Trophoblast cell (in vitro differentiated cells and primary cell): Measurements from ENCODE around the gene ATM.
A peak's percentile ranks its signal among the peaks of the same experiment; 100 is the strongest.

Source experiments
- DNase-seq, 2 donors: peaks; one replicate each; pipeline ENCODE4 v3.0.0-alpha.2; 2016
- H2AFZ ChIP-seq: 2 replicates; pipeline ENCODE4 v1.6.1; 2013; ENCODE audit warnings: low read length, moderate library complexity, mild to moderate bottlenecking; ENCODE audit not compliant: insufficient read depth, poor library complexity
- H2AK5ac ChIP-seq: 2 replicates; pipeline ENCODE4 v1.6.1; 2013; ENCODE audit warnings: mild to moderate bottlenecking, low read length
- H2BK120ac ChIP-seq: 2 replicates; pipeline ENCODE4 v1.6.1; 2013; ENCODE audit warnings: low read length, mild to moderate bottlenecking, moderate library complexity; ENCODE audit not compliant: insufficient read depth, poor library complexity
- H2BK12ac ChIP-seq: 2 replicates; pipeline ENCODE4 v1.6.1; 2013; ENCODE audit warnings: mild to moderate bottlenecking, low read length, moderate library complexity
- H2BK5ac ChIP-seq: 2 replicates; pipeline ENCODE4 v1.6.1; 2013; ENCODE audit warnings: low read length, low read depth, moderate library complexity, mild to moderate bottlenecking; ENCODE audit not compliant: poor library complexity
- H3K14ac ChIP-seq: 2 replicates; pipeline ENCODE4 v1.6.1; 2013; ENCODE audit warnings: mild to moderate bottlenecking, low read length
- H3K18ac ChIP-seq: 2 replicates; pipeline ENCODE4 v1.6.1; 2013; ENCODE audit warnings: mild to moderate bottlenecking, low read length
- H3K23ac ChIP-seq: 2 replicates; pipeline ENCODE4 v1.6.1; 2013; ENCODE audit warnings: low read length
- H3K27ac ChIP-seq: 2 replicates; pipeline ENCODE4 v1.5.1; 2013; ENCODE audit warnings: low read depth, mild to moderate bottlenecking, inconsistent platforms, low read length, moderate library complexity
- H3K27me3 ChIP-seq: 2 replicates; pipeline ENCODE4 v1.6.1; 2013; ENCODE audit warnings: inconsistent platforms, mild to moderate bottlenecking, low read length, moderate library complexity; ENCODE audit not compliant: insufficient read depth
- H3K36me3 ChIP-seq, 2 experiments: 1 replicate in 1 of 2; 2 replicates in 1 of 2; pipeline ENCODE4 v1.6.1; 2013; ENCODE audit warnings: low read length in 2 of 2, mild to moderate bottlenecking in 2 of 2, moderate library complexity in 1 of 2; ENCODE audit not compliant: insufficient read depth in 2 of 2, control insufficient read depth in 1 of 2
- H3K4ac ChIP-seq: 2 replicates; pipeline ENCODE4 v1.6.1; 2013; ENCODE audit warnings: low read depth, mild to moderate bottlenecking, low read length, moderate library complexity
- H3K4me1 ChIP-seq, 2 experiments: 1 replicate in 1 of 2; 2 replicates in 1 of 2; pipeline ENCODE4 v1.6.1; 2013; ENCODE audit warnings: low read length in 2 of 2, mild to moderate bottlenecking in 2 of 2, moderate library complexity in 1 of 2; ENCODE audit not compliant: insufficient read depth in 2 of 2, control insufficient read depth in 1 of 2
- H3K4me2 ChIP-seq: 2 replicates; pipeline ENCODE4 v1.6.1; 2013; ENCODE audit warnings: inconsistent platforms, mild to moderate bottlenecking, low read length, moderate library complexity
- H3K4me3 ChIP-seq: 2 replicates; pipeline ENCODE4 v1.5.1; 2013; ENCODE audit warnings: mild to moderate bottlenecking, low read depth, low read length, inconsistent platforms
- H3K79me1 ChIP-seq: one replicate; pipeline ENCODE4 v1.6.1; 2013; ENCODE audit warnings: low read length
- H3K79me2 ChIP-seq: 2 replicates; pipeline ENCODE4 v1.6.1; 2013; ENCODE audit warnings: low read length, mild to moderate bottlenecking; ENCODE audit not compliant: control insufficient read depth, insufficient read depth, poor library complexity
- H3K9ac ChIP-seq: 2 replicates; pipeline ENCODE4 v1.6.1; 2013; ENCODE audit warnings: mild to moderate bottlenecking, low read length
- H3K9me3 ChIP-seq: 2 replicates; pipeline ENCODE4 v1.6.1; 2013; ENCODE audit warnings: low read depth, mild to moderate bottlenecking, control low read depth, inconsistent platforms, low read length; ENCODE audit not compliant: insufficient read depth
- H4K12ac ChIP-seq: 2 replicates; pipeline ENCODE4 v1.6.1; 2013; ENCODE audit warnings: low read depth, mild to moderate bottlenecking, low read length, moderate library complexity
- H4K8ac ChIP-seq: 2 replicates; pipeline ENCODE4 v1.6.1; 2013; ENCODE audit warnings: low read depth, mild to moderate bottlenecking, low read length, moderate library complexity
- H4K91ac ChIP-seq: one replicate; pipeline ENCODE4 v1.6.1; 2013; ENCODE audit warnings: low read depth, mild to moderate bottlenecking, low read length, moderate library complexity
- WGBS: extraction: QIAGEN DNeasy Blood & Tissue Kit; methylation state at CpG from one replicate; pipeline ENCODE4 v1.1.7; 2013; ENCODE audit warnings: missing lambda C conversion rate; ENCODE audit not compliant: insufficient read length, insufficient coverage; ENCODE audit errors: extremely low coverage; 5-methylcytosine and 5-hydroxymethylcytosine counted together

ATM gene

DNA sequence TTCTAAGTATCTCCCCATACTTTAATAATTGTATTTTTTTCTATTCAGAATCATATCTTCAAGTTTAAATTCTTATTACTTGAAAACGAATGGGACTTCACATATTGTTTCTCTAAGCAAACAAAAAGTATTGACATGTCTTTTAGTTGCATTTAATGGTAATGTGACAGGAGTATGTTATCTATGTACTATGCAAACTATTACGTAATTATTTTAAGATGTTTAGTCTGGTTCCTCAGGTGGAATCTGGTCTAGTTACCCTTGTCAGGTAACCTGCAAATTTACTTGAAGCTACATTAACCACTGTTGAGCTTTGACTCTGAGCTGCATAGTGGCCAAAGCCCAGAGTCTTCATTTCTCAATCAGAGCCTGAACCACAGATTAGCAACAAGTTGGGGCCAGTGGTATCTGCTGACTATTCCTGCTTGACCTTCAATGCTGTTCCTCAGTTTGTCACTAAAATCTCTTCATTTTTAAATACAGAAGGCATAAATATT, 110.6 kb downstream of the ATM start:
- Histone ChIP-seq H3K4me2 (no peak overlapping the region), H3K9me3 (no peaks in the 10 kb centered on the region), H3K18ac (no peak overlapping the region), H3K27me3 (no peaks in the 10 kb centered on the region), H4K91ac (no peak overlapping the region), H2AFZ (no peak overlapping the region), H3K23ac (no peak overlapping the region), H3K14ac (no peak overlapping the region), H2BK120ac (no peak overlapping the region), H3K36me3 (peaks cover 0 to 6% of the 10 kb centered on the region in 2 experiments), H3K4ac (no peak overlapping the region), H4K12ac (no peak overlapping the region), H3K4me1 (no peaks in the 10 kb centered on the region), H2AK5ac (no peak overlapping the region), H3K79me1 (no peaks in the 10 kb centered on the region), H3K4me3 (no peak overlapping the region), H3K9ac (no peak overlapping the region), H2BK12ac (no peak overlapping the region), H3K79me2 (no peaks in the 10 kb centered on the region), H2BK5ac (no peak overlapping the region), H4K8ac (no peak overlapping the region), H3K27ac (no peak overlapping the region)
- DNase-seq = no peak
- WGBS = no CpG with 5 or more reads among the region's 2 CpGs

- no peak overlapping the region for H3K4me2 ChIP-seq
- H4K91ac ChIP-seq = no peak overlapping the region
- no peak overlapping the region for H3K4ac ChIP-seq
- H3K4me3 ChIP-seq = no peak overlapping the region
- H3K18ac ChIP-seq = no peak overlapping the region
- H3K36me3 ChIP-seq = peaks cover 0 to 4% of the 10 kb centered on the region in 2 experiments
- no peak overlapping the region for H3K23ac ChIP-seq
- H3K79me2 ChIP-seq = no peaks in the 10 kb centered on the region
- H2BK120ac ChIP-seq = no peak overlapping the region
- no peak overlapping the region for H3K9ac ChIP-seq
- no peak overlapping the region for H4K8ac ChIP-seq
- H3K4me1 ChIP-seq = no peaks in the 10 kb centered on the region
- H3K9me3 ChIP-seq = no peaks in the 10 kb centered on the region
- H2BK5ac ChIP-seq = no peak overlapping the region
- H3K79me1 ChIP-seq = no peaks in the 10 kb centered on the region
- no peak overlapping the region for H2BK12ac ChIP-seq
- no peak overlapping the region for H3K27ac ChIP-seq
- H3K14ac ChIP-seq = no peak overlapping the region
- H2AK5ac ChIP-seq = no peak overlapping the region
- H4K12ac ChIP-seq = no peak overlapping the region
- no CpG with 5 or more reads among the region's 2 CpGs for WGBS
- H2AFZ ChIP-seq = no peak overlapping the region
- H3K27me3 ChIP-seq = no peaks in the 10 kb centered on the region
- peak; percentile 53 to 91 for DNase-seq
Observed at GRCh38 chr11:108338750-108339149, 115.9 kb downstream of the ATM start.

GRCh38 chr11:108340973-108341372, 118.1 kb downstream of the ATM start:
- Histone ChIP-seq H3K4me1 (no peaks in the 10 kb centered on the region), H3K18ac (no peak overlapping the region), H4K12ac (no peak overlapping the region), H3K79me2 (no peaks in the 10 kb centered on the region), H3K9me3 (no peaks in the 10 kb centered on the region), H2BK12ac (no peak overlapping the region), H3K79me1 (no peaks in the 10 kb centered on the region), H3K14ac (no peak overlapping the region), H2BK5ac (no peak overlapping the region), H3K4me3 (no peak overlapping the region), H2BK120ac (no peak overlapping the region), H4K91ac (no peak overlapping the region), H3K23ac (no peak overlapping the region), H4K8ac (no peak overlapping the region), H2AK5ac (no peak overlapping the region), H3K9ac (no peak overlapping the region), H3K4me2 (no peak overlapping the region), H3K27me3 (no peaks in the 10 kb centered on the region), H2AFZ (no peak overlapping the region), H3K36me3 (peaks cover 0 to 4% of the 10 kb centered on the region in 2 experiments), H3K27ac (no peak overlapping the region), H3K4ac (no peak overlapping the region)
- no CpG with 5 or more reads among the region's 1 CpG for WGBS
- DNase-seq = peak; percentile 85 to 96

GRCh38 chr11:108341654-108342053, 118.8 kb downstream of the ATM start:
- Histone ChIP-seq H3K4ac (no peak overlapping the region), H3K4me1 (no peaks in the 10 kb centered on the region), H3K23ac (no peak overlapping the region), H3K27me3 (no peaks in the 10 kb centered on the region), H2BK5ac (no peak overlapping the region), H3K4me3 (no peak overlapping the region), H3K9ac (no peak overlapping the region), H4K91ac (no peak overlapping the region), H3K79me2 (no peaks in the 10 kb centered on the region), H3K36me3 (peaks cover 0 to 2% of the 10 kb centered on the region in 2 experiments), H3K14ac (no peak overlapping the region), H3K4me2 (no peak overlapping the region), H3K27ac (no peak overlapping the region), H4K12ac (no peak overlapping the region), H3K18ac (no peak overlapping the region), H3K79me1 (no peaks in the 10 kb centered on the region), H2AFZ (no peak overlapping the region), H3K9me3 (no peaks in the 10 kb centered on the region), H2BK120ac (no peak overlapping the region), H4K8ac (no peak overlapping the region), H2BK12ac (no peak overlapping the region), H2AK5ac (no peak overlapping the region)
- no peak for DNase-seq
- WGBS = no CpG with 5 or more reads among the region's 4 CpGs
